ENCODE measurements around the gene LRMDA.
"Not testable (repeated sequence)": the region's sequence is repeated elsewhere in the genome, so short reads cannot be mapped to it uniquely, and the experiment has no call there.

Gene LRMDA

DNA sequence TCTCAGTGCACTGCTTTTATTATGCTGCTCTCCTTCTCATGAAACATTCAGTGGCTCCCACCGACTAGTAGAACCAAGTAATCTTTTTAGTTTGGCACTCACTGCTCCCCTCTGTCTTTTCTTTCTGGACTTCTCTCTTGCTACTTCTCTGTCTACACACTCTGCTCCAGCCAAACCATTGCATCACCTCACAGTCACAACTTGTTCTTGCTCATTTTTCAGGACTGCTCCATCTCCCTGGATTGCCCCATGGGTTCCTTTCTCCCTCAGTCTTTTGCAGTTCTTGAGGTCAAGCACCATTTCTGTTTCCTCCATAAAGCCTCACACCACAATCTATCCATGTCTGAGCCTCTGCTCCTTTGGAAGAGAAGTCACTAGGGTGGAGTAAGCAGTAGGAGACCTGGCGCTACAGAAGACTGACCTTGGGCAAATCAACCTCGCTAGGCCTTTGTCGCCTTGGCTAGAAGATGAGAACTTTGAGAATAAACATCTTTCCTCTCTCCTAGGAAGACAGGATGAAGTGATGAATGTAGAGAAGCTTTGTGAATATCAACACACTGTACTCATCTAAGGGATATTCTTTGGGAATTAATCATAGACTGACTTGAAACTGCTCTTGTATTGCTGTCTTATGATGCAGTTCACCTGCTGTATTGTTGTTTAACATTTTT lies 186.2 kb downstream of the LRMDA start:
- no peak for DNase-seq

DNA sequence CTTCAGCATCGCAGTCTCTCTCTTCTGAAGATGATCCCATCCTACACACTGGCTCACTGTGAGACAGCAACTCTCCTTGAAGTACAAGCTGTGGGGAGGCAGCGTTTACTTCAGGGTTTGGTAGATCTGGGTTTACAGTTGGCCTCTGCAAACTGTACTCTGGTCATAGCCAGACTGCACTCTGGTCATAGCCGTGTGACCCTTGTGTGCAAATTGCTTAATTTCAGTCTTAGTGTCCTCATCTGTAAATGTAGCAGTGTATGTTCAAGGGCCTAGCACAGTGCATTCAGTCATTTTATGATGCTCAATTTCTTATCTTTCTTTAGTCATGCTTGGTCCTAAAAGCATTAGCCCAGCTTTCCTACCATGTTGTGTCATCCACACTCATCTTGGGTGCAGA lies 188.2 kb downstream of the LRMDA start:
- DNase-seq, result no peak

DNA sequence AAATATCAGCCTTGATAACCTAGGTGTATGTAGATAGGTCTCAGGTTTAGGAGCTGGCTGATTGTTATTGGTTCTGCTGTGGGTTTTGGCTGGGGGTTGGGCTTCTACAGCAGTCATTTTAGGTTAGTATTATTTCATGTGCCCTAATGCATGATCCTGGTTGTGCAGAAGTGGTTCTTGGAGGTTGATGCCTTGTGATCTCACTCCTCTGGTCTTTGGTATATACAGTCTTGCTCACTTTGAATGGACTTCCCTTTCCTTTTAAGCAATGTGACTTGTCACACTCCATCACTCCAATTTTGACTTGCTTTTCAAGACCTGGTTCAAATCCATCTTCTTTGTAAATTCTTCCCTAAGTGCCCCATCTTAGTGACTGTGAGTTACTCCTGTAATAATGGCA lies 188.9 kb downstream of the LRMDA start:
- no peak for DNase-seq

DNA sequence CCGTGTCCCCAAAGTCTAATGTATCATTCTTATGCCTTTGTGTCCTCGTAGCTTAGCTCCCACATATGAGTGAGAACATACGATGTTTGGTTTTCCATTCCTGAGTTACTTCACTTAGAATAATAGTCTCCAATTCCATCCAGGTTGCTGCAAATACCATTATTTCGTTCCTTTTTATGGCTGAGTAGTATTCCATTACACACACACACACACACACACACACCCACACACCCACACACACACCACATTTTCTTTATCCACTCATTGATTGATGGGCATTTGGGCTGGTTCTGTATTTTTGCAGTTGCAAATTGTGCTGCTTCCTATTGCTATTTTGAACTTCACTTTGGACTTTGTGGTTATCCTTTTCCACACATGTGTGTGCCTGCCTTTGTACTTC lies 189.6 kb downstream of the LRMDA start:
- DNase-seq, result not testable (repeated sequence)

DNA sequence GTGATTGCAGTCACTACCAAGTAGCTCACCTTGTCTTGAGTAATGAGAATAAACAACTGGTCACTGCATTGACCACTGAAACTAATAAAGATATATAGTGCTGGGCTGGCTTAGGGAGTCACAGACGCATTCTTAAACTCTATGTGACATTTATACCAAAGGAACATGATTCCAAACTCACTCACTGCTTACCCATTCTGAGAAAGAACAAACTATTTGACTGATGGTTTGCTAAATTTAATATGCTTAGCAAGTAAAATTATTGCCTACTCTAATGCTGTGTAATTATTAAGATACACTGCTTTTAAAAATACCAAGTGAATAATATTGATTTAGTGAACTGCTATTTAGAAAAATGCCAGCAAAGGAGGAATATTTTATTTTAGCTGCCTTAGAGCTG lies 191.1 kb downstream of the LRMDA start:
- DNase-seq, result no peak

DNA sequence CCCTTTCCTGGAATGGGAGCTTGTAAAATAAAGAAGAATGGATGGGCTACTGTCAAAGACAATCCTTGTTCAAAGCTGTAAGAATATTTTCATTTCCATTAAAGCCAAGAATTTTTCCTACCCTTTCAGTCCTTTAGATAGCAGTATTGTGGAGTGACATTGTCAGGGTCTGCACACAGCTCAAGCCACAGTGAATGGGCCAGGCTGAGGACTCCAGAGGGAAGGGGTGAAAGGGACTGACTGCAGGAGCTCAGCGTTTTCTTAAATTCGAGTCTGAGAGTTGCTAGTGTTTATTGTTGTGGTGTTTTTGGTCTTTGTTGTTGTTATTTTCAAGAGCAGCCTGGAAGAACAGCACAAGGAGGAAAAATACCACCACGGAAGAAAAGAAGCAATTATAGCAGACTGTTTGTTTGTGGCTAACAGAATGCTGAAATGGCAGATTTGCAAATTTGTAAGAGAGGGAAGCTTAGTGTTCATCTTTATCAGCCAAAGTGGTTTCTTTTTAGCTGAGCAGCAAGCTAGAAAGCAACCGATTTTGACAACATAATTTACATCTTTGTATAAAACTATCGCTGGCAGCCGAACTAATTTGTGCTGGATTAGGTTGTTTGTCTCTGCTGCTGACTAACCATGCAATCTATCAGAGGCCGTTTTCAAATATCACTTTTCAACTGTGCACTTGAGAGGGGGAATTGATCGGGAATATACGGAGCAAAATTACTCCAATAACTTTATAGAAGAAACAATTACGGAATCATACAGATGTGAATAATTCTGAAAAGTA lies 192.1 kb downstream of the LRMDA start:
- no peak for DNase-seq

DNA sequence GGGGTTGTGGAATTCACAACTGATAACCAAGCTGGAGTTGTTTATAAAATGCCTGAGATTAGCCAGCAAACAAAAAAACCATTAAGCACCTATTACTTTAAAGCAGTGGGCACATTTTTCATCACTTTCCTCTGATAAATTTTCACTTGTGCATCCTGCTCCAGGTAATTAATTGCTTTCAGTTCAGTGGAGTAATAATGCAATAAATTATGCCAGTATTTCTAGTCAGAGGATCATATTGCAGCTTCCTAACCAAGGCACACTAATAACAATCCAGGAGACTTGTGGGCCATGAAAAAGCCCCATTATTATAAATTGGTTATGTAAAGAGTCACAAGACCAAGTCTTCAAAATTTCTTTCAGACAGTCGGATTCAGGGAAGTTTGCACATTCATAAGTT lies 193.2 kb downstream of the LRMDA start:
- no peak for DNase-seq

DNA sequence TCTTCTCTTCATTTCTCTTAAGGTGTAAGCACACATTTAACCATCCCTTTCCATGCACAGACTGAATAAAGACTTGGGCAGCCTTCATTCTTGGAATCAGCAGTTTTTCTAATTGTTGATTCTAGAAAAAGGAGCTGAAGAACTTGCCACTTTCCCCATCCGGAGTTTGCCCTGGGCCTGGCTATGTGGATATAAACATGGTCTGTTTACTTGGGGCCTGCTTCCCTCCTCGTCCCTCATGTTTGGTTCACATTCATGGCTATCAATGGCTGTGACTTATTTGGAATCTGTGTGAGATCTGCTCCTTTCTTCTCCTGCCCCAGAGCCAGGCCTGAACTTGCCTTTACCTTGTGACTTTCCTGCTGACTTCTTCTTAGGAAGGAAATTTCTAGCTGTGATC lies 199.3 kb downstream of the LRMDA start:
- DNase-seq, result no peak

DNA sequence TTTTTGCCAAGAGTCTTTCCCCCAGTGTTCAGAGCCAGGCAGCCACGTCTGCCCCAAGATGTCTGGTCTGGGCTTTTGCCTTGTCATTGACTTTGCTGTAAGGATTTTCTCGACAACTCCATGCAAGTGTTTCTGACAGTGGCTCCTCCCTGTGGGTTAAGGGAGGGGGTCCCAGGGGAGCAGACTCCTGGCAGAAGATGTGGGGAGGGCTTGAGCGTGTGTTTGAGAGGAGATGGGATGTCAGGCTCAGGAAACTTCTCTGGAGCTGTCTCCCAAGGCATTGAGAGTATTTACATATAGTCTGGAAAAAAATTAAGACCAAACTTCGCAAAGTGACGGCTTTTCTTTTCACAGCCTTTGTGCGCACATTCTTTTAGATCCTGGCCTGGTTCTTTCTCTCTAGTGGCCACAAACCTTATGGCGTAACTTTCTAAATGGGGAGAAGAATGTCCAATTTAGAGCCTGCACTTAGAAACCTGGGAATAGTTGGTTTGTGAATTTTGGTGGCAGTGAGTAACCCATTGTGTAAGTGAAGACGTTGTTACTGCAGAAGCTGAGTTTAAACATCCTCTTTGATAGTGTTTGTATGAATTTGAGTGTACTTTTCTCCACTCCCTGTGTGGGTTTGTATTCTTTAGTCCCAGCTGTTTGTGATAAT lies 201.5 kb downstream of the LRMDA start:
- DNase-seq, result no peak

DNA sequence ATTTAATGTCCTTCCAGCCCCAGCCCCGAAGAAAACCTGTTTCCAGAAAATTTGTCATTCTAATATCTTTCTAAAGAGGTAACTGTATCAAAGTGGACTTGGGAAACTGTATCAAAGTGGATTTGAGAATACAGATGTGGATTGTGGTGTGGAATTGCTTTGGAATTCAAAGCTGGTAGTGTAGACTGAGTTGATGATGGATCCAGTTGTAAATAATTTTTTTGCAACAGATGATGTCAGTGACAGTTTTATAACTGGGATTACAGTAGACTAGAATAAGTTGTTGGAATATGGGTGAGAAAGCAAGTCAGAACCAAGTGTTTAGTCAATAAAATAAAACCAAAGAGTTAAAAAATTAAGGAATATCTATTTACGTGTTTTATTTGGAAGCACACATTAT lies 202.1 kb downstream of the LRMDA start:
- DNase-seq, result no peak

DNA sequence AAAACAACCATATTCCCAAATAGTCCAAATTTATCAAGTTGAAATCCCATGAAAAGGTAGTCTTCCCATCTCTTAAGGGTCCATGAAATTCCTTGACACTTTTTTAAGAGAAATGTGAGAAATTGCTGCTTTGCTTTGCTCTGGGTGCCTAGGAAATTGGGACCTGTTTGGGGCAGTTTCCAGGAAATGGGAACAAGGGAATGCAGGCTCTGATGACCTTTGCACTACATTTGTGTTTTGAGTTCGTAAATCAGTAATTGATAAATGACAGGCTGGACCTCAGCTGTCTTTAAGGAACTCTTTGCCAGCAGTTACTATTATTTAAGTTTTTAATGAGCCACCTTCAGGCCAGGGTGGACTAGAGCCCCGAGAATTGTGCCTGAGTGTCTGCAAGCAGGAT lies 203.5 kb downstream of the LRMDA start:
- no peak for DNase-seq

DNA sequence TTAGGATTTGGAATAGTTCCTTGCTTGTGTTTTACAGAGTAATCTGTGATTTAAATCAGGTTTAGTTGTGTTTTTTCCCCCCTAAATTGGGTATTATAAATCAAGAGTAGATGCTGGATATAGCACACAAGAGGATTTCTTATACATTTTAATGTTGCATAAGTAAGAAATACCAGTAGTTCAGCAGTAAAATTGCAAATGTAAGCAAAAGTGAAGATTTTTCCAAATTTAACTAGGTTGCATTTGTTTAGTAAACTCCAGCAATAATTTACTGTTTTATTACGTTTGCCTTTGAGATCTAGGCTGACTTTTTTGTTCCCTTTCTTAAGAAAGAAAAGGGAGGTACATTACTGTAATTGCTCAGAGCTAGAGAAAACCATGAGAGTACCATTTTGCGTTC lies 207.3 kb downstream of the LRMDA start:
- DNase-seq, result no peak

DNA sequence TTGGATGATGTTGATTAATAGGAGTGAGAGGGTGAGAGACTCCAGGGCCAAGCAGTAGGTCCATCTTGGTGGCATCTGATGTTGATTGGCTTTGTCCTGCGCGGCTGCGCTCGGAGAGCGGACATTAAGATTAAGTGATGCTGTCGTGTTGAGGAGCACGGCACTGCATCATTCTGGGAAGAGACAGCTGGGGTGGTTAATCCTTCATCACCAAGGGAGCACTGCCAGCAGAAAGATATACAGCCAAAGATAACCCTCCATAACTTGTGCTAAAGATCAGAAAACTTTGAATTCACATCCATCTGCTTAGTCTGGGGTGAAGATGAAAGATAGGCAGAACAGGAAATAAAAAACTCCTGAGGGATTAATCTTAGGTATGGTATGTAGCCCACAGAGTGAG lies 208.3 kb downstream of the LRMDA start:
- no peak for DNase-seq

DNA sequence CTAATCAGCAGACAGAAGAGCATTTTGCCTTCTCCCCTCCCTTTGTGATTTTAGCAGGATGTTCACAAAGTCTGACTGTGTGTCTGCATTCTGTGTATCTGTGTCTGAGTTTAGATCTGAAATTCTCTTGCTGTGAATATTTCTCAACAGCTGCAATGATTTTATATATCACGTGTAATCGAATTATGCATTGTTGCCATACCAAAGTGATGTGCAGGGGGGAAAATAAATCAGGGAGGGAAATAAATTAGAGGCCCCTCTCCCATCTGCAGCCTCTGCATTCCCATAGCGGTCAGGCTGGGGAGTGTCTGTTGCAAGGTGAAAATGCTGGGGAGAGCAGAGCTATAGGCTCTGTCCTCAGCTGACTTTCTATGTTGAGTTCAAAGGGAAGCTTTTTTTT lies 209.0 kb downstream of the LRMDA start:
- no peak for DNase-seq

DNA sequence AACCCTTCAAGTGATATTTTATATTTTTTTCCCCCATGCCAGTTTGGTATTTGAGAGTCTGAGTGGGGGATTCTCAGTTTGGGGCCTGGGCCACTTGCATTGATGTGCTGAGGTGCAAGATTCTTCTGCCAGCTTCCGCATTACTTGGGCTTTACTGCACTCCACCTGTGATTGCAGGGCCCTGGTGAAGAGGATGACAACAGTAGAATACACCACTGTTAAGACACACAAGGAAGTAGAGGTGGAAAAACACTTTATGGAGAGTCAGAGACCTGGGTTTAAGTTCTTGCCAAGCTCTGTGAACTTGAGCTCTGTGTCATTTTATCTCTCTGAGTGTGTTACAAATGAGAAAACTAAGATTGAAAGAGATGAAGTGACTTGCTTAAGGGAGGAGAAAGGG lies 209.4 kb downstream of the LRMDA start:
- no peak for DNase-seq

DNA sequence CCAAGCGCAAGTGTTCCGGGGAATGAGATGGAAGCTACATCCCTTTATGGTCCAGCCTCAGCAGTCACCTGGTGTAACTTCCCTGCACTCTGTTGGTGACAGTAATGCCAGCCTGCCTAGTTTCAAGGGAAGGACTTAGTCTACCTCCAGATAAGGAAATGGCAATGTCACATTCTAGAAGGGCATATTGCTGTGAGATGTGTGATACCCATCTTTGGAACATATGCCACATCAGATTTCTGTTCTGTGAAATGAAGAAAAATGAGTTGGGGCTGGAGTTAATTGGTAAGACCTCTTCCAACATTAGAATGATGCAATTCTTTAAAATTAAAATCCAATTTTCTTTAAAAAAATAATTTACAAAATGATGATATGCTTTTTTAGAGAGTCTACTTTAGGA lies 212.0 kb downstream of the LRMDA start:
- no peak for DNase-seq

DNA sequence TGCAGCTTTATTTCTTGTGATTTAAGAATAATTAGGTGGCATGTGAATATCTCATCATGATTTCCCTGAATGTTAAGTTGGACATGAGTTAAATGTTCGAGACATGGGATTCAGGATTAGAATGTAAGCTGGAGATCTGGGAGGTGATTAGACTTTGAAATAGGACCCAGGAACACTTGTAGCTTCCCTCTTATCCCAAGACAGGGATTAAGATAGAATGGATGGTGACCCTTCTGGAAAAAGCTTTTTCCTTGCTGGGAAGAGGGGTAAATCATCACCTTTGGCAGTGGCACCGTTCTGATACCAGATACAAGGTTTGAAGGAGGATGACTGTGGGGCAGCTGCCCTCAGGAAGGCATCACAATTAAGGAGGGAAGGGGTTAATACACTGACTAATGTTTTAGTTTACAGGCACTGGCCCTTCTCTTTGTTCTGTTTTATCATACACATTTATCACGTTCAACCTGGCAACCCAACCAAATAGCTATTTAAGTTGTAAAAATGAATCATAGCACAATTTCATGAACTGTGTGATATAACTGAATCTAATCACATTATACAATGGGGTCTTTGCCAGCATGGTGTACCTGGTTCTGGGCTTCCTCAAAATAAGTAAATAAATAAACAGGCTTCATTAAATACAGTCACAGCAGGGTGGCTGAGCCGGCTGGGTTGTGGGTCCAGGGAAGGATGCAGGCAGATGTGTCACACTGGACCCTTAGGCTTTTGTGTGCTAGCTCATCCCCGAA lies 212.7 kb downstream of the LRMDA start:
- DNase-seq, result no peak

DNA sequence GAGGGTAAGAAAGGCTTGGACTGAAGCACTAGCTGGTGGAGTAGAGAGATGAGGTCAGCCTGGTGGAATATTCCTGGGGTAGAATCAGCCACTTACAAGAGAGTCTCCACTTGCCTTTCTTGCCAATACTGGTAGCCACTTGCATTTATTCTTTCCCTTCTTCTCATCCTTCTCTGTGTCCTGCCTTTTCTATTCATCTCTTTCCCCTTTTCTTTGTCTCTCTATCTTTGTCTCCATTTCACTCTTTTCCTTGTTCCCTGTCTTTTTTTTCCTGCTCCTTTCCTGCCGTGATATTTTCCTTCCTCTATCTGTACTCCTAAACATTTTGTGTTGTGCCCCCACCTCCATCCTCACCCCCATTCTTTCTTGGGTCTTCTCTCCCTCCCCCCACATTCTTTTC lies 214.3 kb downstream of the LRMDA start:
- no peak for DNase-seq

DNA sequence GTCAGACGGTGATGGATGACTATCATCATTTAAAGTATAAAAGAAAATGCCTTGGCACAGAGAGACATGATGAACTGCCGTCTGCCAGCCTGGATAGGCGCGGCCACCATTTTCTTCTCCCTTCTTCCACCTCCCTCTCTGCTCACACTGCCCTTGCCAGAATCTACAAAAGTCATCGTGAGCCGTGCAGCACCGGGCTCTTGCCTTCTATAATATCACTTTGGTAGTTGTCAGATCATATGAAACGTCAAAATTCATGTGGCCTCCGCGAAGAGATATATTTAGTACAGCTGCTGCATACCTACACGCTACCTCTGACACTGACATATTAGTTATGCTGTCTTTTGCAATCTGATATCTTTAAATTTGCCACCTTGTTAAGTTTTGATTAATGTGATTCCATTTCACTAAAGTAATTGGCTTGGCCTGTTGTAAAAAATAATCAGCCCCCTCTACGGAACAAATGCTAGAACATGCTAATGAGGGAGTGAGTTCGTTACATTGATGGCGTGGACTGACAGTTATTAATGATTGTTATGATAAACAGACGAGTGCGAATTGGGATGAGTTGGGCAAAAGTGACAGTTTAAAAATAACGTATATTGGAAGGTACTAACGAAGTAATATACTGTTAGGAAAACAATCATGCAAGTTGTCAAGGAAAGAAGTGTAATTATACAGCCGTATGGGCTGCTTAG lies 214.9 kb downstream of the LRMDA start:
- DNase-seq, result no peak

DNA sequence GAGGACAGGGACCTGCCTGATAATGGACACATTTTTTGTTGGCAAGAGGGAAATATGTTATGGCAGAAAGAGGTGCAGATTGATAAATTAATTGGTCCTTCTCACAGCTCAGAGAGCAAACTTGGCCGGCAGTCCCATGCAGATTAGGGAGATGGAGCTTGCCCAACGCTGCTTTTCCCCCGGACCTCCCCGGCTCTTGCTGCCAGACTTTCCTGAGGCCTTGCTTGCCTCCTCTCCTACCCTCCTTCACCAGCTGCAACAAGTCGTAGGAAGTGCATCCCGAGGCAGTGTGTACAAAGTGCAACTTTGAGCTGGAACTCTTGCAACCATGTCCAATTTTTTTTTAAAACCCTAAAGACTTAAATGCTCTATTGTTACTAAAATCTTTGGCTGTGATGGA lies 215.5 kb downstream of the LRMDA start:
- no peak for DNase-seq

DNA sequence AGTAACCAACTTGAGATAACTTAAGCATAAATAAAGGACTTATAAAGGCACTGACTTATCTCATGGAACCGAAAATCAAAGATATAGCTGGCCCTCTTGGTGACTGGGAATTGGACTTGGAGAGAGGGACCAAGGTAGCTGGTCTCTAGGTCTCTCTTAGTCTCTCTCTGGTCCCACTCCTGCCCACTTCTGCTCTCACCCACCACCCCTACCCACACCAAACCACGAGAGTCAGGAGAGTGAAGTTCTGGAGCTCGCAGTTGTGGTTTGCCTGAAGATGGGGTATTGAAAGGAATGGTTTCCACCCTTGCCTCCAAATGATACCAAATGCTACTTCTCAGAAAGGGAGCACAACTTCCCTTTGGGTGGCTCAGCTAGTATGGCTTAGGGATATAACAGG lies 216.3 kb downstream of the LRMDA start:
- no peak for DNase-seq

DNA sequence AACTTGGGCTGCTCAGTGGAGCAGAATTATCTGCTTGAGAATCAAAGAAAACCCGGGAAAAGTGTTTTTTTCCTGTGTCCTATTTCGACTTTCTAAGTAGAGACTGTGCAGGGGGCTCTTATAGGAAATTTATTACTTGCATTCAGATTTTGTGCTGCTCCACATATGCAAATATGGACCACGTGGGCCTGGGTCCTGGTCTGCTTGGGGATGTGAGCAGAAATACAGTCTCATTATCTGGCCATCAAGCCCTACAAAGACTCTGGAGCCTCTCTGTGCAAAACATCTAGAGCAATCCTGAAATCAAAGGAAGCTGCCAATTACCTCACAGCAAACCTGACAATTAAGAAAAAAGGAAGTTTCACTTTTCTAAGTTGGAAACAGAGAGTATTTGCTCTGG lies 216.9 kb downstream of the LRMDA start:
- DNase-seq, result no peak

DNA sequence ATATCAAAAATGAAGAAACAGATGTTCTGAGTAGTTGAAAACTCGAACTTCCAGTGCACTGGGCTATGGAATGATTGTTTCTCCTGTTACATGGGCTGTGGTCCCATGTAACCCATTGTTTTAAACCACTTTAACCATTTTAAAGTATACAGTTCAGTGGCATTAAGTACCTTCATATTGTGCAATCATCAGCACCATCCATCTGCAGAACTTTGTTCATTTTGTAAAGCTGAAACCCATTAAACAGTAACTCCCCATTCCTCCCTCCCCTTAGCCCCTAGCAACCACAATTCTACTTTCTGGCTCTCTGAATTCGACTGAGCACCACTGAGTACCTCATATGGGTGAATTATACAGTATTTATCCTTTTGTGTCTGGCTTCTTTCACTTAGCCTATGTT lies 217.4 kb downstream of the LRMDA start:
- DNase-seq, result no peak

Measured in GOT3 (cell line).